IPS DF 6.9 (cell line): ENCODE results near the gene ZDHHC8.
"Not testable (repeated sequence)": the region's sequence is repeated elsewhere in the genome, so short reads cannot be mapped to it uniquely, and the experiment has no call there.

Experiments used
- DNase-seq: peaks from one replicate; pipeline ENCODE4 v3.0.0-alpha.2; 2013; ENCODE audit warnings: low read depth, low spot score
- H3K27ac ChIP-seq: one replicate; pipeline ENCODE4 v1.5.1; 2013; ENCODE audit warnings: low read length, control low read depth
- H3K27me3 ChIP-seq: 2 replicates; pipeline ENCODE4 v1.6.1; 2013; ENCODE audit warnings: mild to moderate bottlenecking, low read length; ENCODE audit not compliant: control insufficient read depth, insufficient read depth
- H3K36me3 ChIP-seq: 2 replicates; pipeline ENCODE4 v1.6.1; 2013; ENCODE audit warnings: low read length; ENCODE audit not compliant: control insufficient read depth, insufficient read depth
- H3K4me1 ChIP-seq: 2 replicates; pipeline ENCODE4 v1.6.1; 2013; ENCODE audit warnings: low read length; ENCODE audit not compliant: control insufficient read depth, insufficient read depth
- H3K4me3 ChIP-seq: 2 replicates; pipeline ENCODE4 v1.5.1; 2013; ENCODE audit warnings: mild to moderate bottlenecking, low read length
- H3K9me3 ChIP-seq: 2 replicates; pipeline ENCODE4 v1.6.1; 2013; ENCODE audit warnings: low read length, inconsistent platforms; ENCODE audit not compliant: control insufficient read depth, insufficient read depth
- WGBS: extraction: QIAGEN DNeasy Blood & Tissue Kit; methylation state at CpG from one replicate; pipeline ENCODE4 v1.1.7; 2013; ENCODE audit warnings: mixed read lengths, missing lambda C conversion rate; ENCODE audit not compliant: insufficient read length, insufficient coverage; 5-methylcytosine and 5-hydroxymethylcytosine counted together

Gene ZDHHC8

DNA sequence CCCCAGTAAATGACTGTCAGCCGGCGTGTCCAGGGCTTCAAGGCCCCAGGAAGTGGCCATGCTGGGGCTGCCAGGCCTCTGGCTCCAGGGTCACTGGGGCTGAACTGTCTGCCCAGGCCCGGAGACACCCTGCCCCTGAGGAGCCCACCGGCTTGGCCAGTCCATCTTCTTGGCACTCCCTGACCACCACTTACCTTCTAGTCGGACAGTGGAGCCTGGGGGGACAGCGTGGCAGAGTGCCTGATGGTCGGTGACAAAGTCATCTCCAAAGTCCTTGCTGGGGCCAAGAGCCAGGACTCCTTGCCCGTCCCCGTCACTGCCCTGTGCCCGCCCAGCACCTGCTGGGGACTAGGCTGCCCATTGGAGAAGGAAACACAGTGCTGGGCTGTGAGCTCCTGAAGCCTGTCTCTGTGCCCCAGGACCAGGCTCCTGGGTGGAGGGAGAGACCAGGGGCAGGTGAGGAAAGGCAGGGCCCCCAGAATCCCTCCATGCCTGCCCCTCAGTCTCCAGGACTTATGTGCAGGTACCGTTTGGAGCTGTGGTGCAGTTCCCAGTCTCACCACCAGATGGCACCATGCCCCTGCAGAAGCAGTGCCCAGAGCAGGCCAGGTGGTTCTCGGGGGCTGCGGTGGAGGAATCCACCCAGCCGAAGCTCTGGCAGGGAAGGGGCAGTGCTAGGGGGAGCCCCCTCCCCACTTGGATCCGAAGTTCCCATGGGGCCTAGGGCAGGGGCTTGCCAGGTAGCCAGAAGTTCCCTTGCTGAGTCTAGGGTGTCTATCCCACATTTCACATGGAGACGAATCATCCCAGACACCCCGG lies 25.2 kb downstream of the ZDHHC8 start:
- Histone ChIP-seq H3K4me3 (no peak overlapping the region), H3K27me3 (no peaks in the 10 kb centered on the region), H3K36me3 (no peaks in the 10 kb centered on the region), H3K27ac (no peak overlapping the region), H3K4me1 (no peaks in the 10 kb centered on the region), H3K9me3 (no peaks in the 10 kb centered on the region)
- peak; percentile 73 for DNase-seq
- no CpG with 5 or more reads among the region's 17 CpGs for WGBS

DNA sequence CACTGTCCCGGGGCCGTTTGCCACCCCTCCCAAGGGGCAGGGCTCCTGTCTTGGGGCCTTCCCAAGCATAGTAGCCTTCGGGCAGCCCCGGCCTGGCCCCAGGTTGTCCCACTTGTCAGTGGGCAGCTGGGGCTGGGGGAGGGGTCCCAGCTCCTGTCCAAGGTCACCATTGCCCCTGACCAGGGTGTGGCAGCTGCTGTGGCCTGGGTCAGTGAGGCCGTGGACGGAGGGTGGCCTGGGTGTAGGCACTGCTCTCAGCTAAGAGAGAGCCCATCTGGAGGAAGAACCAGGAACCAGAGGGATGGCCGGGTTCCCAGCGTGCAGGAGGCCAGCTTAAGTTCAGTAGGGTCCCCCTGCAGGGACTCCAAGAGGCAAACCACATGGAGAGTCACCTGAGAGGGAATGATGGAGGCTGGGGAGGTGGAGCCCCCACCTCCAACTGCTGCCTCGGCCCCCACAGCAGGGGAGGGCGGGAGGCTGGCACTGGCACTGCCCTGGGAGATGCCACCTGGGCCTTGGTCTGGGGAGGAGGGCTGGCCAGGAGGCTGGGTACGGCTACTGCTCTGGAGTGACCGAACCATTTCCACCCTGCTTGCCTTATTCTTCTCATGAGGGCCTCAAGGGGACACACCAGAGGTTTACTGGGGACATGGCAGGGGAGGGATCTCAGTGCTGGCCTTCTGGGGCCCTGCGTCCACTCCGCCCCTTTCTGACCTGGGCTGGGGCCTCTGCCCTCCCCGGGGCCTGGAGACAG lies 26.0 kb downstream of the ZDHHC8 start:
- Histone ChIP-seq H3K27me3 (no peaks in the 10 kb centered on the region), H3K4me3 (no peak overlapping the region), H3K4me1 (no peaks in the 10 kb centered on the region), H3K27ac (no peak overlapping the region), H3K36me3 (no peaks in the 10 kb centered on the region), H3K9me3 (no peaks in the 10 kb centered on the region)
- DNase-seq, result no peak
- WGBS, result no CpG with 5 or more reads among the region's 15 CpGs

- WGBS, result no CpG with 5 or more reads among the region's 15 CpGs
- no peaks in the 10 kb centered on the region for H3K4me1 ChIP-seq
Observed at GRCh38 chr22:20158391-20159036, 26.9 kb downstream of the ZDHHC8 start.

GRCh38 chr22:20159076-20159475 lies 27.5 kb downstream of the ZDHHC8 start:
- WGBS, result no CpG with 5 or more reads among the region's 9 CpGs
- no peaks in the 10 kb centered on the region for H3K36me3 ChIP-seq
- H3K27ac ChIP-seq, result no peak overlapping the region
- no peaks in the 10 kb centered on the region for H3K9me3 ChIP-seq
- DNase-seq, result no peak
- H3K4me3 ChIP-seq, result no peak overlapping the region
- H3K27me3 ChIP-seq, result no peaks in the 10 kb centered on the region
- no peaks in the 10 kb centered on the region for H3K4me1 ChIP-seq

More at GRCh38 chr22:20158391-20159036, 26.9 kb downstream of the ZDHHC8 start:
- H3K27ac ChIP-seq, result no peak overlapping the region
- DNase-seq, result no peak
- H3K4me3 ChIP-seq, result no peak overlapping the region
- no peaks in the 10 kb centered on the region for H3K36me3 ChIP-seq
- H3K9me3 ChIP-seq, result no peaks in the 10 kb centered on the region
- H3K27me3 ChIP-seq, result no peaks in the 10 kb centered on the region

GRCh38 chr22:20159531-20159930 lies 27.9 kb downstream of the ZDHHC8 start:
- H3K27ac ChIP-seq, H3K27me3 ChIP-seq, H3K4me1 ChIP-seq, H3K36me3 ChIP-seq, H3K9me3 ChIP-seq, H3K4me3 ChIP-seq, DNase-seq: not testable (repeated sequence)
- WGBS, result no CpG with 5 or more reads among the region's 14 CpGs

DNA sequence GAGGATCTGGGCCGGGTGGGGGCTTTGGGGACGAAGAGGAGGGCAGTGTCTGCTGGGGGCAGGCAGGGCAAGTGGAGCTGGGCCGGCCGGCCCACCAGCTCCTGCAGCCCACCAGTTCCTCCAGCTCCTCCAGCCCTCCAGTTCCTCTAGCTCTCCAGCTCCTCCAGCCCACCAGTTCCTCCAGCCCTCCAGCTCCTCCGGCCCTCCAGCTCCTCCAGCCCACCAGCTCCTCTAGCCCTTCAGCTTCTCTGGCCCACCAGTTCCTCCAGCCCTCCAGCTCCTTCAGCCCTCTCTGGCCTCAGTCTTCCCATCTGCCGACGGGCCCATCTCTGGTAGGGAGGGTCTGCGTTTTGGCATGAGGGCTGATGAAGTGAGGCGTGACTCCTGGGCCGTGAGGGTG lies 28.4 kb downstream of the ZDHHC8 start:
- Histone ChIP-seq H3K27ac (no peak overlapping the region), H3K9me3 (no peaks in the 10 kb centered on the region), H3K4me1 (no peaks in the 10 kb centered on the region), H3K27me3 (no peaks in the 10 kb centered on the region), H3K4me3 (no peak overlapping the region), H3K36me3 (no peaks in the 10 kb centered on the region)
- no peak for DNase-seq
- no CpG with 5 or more reads among the region's 10 CpGs for WGBS

DNA sequence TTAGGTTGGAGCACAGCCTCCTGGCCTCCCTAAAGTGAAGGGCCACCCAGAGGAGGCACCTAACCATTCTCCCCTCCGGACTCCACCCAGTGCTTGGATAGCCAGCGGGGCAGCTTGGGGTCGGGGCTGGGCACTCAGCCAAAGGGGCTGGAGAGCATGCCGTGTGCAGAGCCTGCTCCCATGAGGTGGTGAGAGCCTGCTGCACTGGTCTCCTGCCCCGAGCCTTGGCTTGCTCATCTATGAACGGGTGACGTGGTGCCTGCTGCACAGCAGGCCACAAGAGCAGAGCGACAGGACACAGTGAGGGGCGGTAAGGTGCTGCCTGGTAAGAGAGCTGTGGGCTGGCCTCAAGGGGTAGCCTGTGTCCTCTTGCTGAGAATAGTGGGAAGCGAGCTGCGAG lies 33.3 kb downstream of the ZDHHC8 start:
- no peak overlapping the region for H3K27ac ChIP-seq
- H3K9me3 ChIP-seq, result no peaks in the 10 kb centered on the region
- H3K4me3 ChIP-seq, result no peak overlapping the region
- no CpG with 5 or more reads among the region's 11 CpGs for WGBS
- DNase-seq, result no peak
- H3K36me3 ChIP-seq, result no peaks in the 10 kb centered on the region
- no peaks in the 10 kb centered on the region for H3K27me3 ChIP-seq
- no peaks in the 10 kb centered on the region for H3K4me1 ChIP-seq

DNA sequence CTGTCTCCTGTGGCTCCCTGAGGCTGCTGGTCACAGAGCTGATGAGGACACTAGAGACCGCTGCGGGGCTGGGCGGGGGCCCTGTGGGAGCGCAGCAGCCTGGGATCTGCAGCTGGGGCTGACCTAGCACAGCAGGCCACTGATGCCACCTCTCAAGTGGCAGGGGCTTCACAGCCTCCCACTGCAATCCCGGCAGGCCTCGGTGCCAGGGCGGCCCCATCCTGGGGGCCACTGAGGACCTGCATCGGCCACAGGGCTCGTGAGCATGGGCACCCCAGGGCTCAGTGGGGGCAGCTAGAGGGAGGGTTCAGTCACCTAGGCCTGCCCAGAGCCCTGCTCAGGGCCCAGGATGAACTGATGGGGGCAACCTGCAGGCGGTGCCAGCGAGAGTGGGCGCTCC lies 33.8 kb downstream of the ZDHHC8 start:
- H3K4me3 ChIP-seq, result no peak overlapping the region
- no peaks in the 10 kb centered on the region for H3K4me1 ChIP-seq
- no CpG with 5 or more reads among the region's 12 CpGs for WGBS

GRCh38 chr22:20165913-20166312 lies 34.3 kb downstream of the ZDHHC8 start:
- DNase-seq, result no peak
- WGBS, result no CpG with 5 or more reads among the region's 7 CpGs

More for the DNA sequence above, 33.8 kb downstream of the ZDHHC8 start:
- Histone ChIP-seq H3K27me3 (no peaks in the 10 kb centered on the region), H3K9me3 (no peaks in the 10 kb centered on the region), H3K27ac (no peak overlapping the region), H3K36me3 (no peaks in the 10 kb centered on the region)
- no peak for DNase-seq

GRCh38 chr22:20166703-20167102 lies 35.1 kb downstream of the ZDHHC8 start:
- no peak overlapping the region for H3K27ac ChIP-seq
- H3K4me3 ChIP-seq, result no peak overlapping the region
- WGBS, result no CpG with 5 or more reads among the region's 9 CpGs
- H3K36me3 ChIP-seq, result no peaks in the 10 kb centered on the region
- H3K27me3 ChIP-seq, result no peaks in the 10 kb centered on the region
- H3K9me3 ChIP-seq, result no peaks in the 10 kb centered on the region
- no peak for DNase-seq
- H3K4me1 ChIP-seq, result no peaks in the 10 kb centered on the region

More at GRCh38 chr22:20165913-20166312, 34.3 kb downstream of the ZDHHC8 start:
- Histone ChIP-seq H3K4me1 (no peaks in the 10 kb centered on the region), H3K27ac (no peak overlapping the region), H3K27me3 (no peaks in the 10 kb centered on the region), H3K36me3 (no peaks in the 10 kb centered on the region), H3K9me3 (no peaks in the 10 kb centered on the region), H3K4me3 (no peak overlapping the region)
